ENCODE results near the gene SERPINA1. TPM values are rescaled to one million over a fixed set of nuclear protein-coding genes. Genes with fewer than 3 reads are reported as not detected.

SERPINA1 gene
- total and polyA plus RNA-seq, 2 of the 13 experiments (the other 11 are each of a cell fraction or from before 2014, with no cell fraction given): 3,266 to 11,015 TPM

DNA sequence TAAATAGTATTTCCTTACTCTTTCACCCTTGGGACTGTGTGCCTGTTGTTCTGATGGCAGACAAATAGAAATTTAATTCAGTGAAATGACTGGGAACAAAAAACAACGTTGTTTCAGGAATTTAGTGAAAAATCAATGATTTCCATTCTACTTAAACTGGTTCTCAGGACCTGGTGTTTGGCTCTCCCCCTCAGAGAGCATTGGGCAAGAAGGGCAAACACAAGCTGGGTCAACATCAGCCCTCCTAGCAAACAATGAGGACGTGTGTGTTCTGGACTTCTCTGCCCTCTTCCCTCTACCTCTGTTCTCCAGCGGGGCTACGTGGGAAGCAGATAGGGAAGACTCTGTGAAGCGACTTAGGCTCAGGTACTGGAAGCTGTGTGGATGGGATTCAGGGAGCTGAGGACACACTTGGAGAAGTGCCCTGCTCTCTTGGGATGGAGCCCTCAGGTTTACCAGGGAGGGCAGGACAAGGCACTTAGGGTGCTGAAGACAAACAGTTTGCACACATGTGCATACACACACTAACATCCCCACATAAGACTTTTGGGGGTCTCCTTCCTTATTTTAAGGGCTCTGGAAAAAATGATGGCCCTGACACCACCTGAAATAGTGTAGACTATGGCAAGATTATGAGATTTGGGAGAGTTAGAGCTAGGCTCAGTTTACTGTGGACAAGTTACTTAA is 7.6 kb upstream of the SERPINA1 start (continued):
- TF ChIP-seq ZNF549 (CRISPR knock-in tag; IDR thresholded peaks at IDR 0.05) (no peak), CBX5 (CRISPR knock-in tag; IDR thresholded peaks at IDR 0.05; ENCODE audit: borderline replicate concordance) (peak; percentile 89; the same call in 1 of the 2 replicates), ZSCAN9 (CRISPR knock-in tag; IDR thresholded peaks at IDR 0.05; ENCODE audit: borderline replicate concordance) (peak; percentile 69; the same call in 1 of the 2 replicates), ZNF619 (CRISPR knock-in tag; IDR thresholded peaks at IDR 0.05) (peak; percentile 78; the same call in 1 of the 2 replicates), PLRG1 (conservative IDR thresholded peaks at IDR 0.05) (no peak), ZMAT3 (CRISPR knock-in tag; conservative IDR thresholded peaks at IDR 0.05) (0 out of 2 replicates have a peak, but pooled peaks have one; percentile 29), HNRNPUL1 (IDR thresholded peaks at IDR 0.05; ENCODE audit: low read depth, low read length) (no peak), ZNF253 (CRISPR knock-in tag; IDR thresholded peaks at IDR 0.05; ENCODE audit: borderline replicate concordance) (no peak), SIN3A (IDR thresholded peaks at IDR 0.05; ENCODE audit: borderline replicate concordance, low read depth, low read length) (no peak), FOXK1 (CRISPR knock-in tag; IDR thresholded peaks at IDR 0.05; ENCODE audit: borderline replicate concordance, low read depth) (peak; percentile 89; the same call in 1 of the 2 replicates), ZNF878 (CRISPR knock-in tag; IDR thresholded peaks at IDR 0.05) (peak; percentile 59; the same call in 1 of the 2 replicates), KDM1A (CRISPR knock-in tag; IDR thresholded peaks at IDR 0.05) (peak; percentile 63), ZNF615 (CRISPR knock-in tag; IDR thresholded peaks at IDR 0.05; ENCODE audit: borderline replicate concordance) (no peak), MBNL3 (CRISPR knock-in tag; conservative IDR thresholded peaks at IDR 0.05) (no peak), PPARG (CRISPR knock-in tag; conservative IDR thresholded peaks at IDR 0.05) (peak; percentile 74; the same call in 1 of the 2 replicates), ZNF891 (CRISPR knock-in tag; IDR thresholded peaks at IDR 0.05) (no peak), TARDBP (CRISPR knock-in tag; IDR thresholded peaks at IDR 0.05) (peak; percentile 92), CEBPG (CRISPR knock-in tag; IDR thresholded peaks at IDR 0.05) (peak; percentile 96), NCOR1 (IDR thresholded peaks at IDR 0.05; ENCODE audit: borderline replicate concordance, low read length) (peak; percentile 89; the same call in 1 of the 2 replicates), SP4 (CRISPR knock-in tag; IDR thresholded peaks at IDR 0.05) (peak; percentile 51; the same call in 1 of the 2 replicates), HHEX (CRISPR knock-in tag; IDR thresholded peaks at IDR 0.05) (peak; percentile 84)
- TF ChIP-seq, protein P1, sequence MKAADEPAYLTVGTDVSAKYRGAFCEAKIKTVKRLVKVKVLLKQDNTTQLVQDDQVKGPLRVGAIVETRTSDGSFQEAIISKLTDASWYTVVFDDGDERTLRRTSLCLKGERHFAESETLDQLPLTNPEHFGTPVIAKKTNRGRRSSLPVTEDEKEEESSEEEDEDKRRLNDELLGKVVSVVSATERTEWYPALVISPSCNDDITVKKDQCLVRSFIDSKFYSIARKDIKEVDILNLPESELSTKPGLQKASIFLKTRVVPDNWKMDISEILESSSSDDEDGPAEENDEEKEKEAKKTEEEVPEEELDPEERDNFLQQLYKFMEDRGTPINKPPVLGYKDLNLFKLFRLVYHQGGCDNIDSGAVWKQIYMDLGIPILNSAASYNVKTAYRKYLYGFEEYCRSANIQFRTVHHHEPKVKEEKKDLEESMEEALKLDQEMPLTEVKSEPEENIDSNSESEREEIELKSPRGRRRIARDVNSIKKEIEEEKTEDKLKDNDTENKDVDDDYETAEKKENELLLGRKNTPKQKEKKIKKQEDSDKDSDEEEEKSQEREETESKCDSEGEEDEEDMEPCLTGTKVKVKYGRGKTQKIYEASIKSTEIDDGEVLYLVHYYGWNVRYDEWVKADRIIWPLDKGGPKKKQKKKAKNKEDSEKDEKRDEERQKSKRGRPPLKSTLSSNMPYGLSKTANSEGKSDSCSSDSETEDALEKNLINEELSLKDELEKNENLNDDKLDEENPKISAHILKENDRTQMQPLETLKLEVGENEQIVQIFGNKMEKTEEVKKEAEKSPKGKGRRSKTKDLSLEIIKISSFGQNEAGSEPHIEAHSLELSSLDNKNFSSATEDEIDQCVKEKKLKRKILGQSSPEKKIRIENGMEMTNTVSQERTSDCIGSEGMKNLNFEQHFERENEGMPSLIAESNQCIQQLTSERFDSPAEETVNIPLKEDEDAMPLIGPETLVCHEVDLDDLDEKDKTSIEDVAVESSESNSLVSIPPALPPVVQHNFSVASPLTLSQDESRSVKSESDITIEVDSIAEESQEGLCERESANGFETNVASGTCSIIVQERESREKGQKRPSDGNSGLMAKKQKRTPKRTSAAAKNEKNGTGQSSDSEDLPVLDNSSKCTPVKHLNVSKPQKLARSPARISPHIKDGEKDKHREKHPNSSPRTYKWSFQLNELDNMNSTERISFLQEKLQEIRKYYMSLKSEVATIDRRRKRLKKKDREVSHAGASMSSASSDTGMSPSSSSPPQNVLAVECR (CRISPR knock-in tag; IDR thresholded peaks at IDR 0.05; ENCODE audit: borderline replicate concordance): peak; percentile 63; the same call in 1 of the 2 replicates
- TF ChIP-seq, protein P2, sequence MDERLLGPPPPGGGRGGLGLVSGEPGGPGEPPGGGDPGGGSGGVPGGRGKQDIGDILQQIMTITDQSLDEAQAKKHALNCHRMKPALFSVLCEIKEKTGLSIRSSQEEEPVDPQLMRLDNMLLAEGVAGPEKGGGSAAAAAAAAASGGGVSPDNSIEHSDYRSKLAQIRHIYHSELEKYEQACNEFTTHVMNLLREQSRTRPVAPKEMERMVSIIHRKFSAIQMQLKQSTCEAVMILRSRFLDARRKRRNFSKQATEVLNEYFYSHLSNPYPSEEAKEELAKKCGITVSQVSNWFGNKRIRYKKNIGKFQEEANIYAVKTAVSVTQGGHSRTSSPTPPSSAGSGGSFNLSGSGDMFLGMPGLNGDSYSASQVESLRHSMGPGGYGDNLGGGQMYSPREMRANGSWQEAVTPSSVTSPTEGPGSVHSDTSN (CRISPR knock-in tag; IDR thresholded peaks at IDR 0.05): 0 out of 2 replicates have a peak, but pooled peaks have one; percentile 24
- TF ChIP-seq, protein P3, sequence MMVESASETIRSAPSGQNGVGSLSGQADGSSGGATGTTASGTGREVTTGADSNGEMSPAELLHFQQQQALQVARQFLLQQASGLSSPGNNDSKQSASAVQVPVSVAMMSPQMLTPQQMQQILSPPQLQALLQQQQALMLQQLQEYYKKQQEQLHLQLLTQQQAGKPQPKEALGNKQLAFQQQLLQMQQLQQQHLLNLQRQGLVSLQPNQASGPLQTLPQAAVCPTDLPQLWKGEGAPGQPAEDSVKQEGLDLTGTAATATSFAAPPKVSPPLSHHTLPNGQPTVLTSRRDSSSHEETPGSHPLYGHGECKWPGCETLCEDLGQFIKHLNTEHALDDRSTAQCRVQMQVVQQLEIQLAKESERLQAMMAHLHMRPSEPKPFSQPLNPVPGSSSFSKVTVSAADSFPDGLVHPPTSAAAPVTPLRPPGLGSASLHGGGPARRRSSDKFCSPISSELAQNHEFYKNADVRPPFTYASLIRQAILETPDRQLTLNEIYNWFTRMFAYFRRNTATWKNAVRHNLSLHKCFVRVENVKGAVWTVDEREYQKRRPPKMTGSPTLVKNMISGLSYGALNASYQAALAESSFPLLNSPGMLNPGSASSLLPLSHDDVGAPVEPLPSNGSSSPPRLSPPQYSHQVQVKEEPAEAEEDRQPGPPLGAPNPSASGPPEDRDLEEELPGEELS (CRISPR knock-in tag; IDR thresholded peaks at IDR 0.05): peak; percentile 96
